Motor neuron (in vitro differentiated cells): Measurements from ENCODE around the gene PAK5. TPM values are rescaled to one million over a fixed set of nuclear protein-coding genes. Genes with fewer than 3 reads are reported as not detected.

ENCODE experiments used
- ATAC-seq, 8 experiments: fragments of 200-7000 bp; cut with Tn5 transposase; replicated peaks in 6 of 8; 2 replicates each; pipeline ENCODE4 v1.8.0; 2021; ENCODE audit warnings: mild to moderate bottlenecking in 8 of 8, moderate library complexity in 8 of 8
- H3K27ac ChIP-seq, 2 donors: fragments of 250-450 bp; sonication (Bioruptor Pico); 2 replicates each; pipeline ENCODE4 v1.9.0; 2021; ENCODE audit warnings: antibody characterized with exemption in 2 of 2, mild to moderate bottlenecking in 2 of 2, moderate library complexity in 1 of 2
- H3K4me1 ChIP-seq, 2 donors: fragments of 250-450 bp; sonication (Bioruptor Pico); replicated peaks in 1 of 2; 2 replicates each; pipeline ENCODE4 v1.6.1; 2021; ENCODE audit warnings: antibody characterized with exemption in 2 of 2, mild to moderate bottlenecking in 2 of 2, moderate library complexity in 1 of 2
- H3K4me3 ChIP-seq, 5 donors: fragments of 250-450 bp; sonication (Bioruptor Pico); 2 replicates each; pipeline ENCODE4 v1.9.0; 2021; ENCODE audit warnings: antibody characterized with exemption in 5 of 5, mild to moderate bottlenecking in 5 of 5, moderate library complexity in 4 of 5
- WGBS, 10 experiments: fragments of 450-650 bp; shearing (Covaris generic); methylation state at CpG; one replicate each; pipeline ENCODE4 v1.0.0; 2022; 5-methylcytosine and 5-hydroxymethylcytosine counted together
- in situ Hi-C, 9 experiments: fragments of 400-800 bp; cut with MboI; loops; one replicate each; pipeline ENCODE4 v1.15.0; 2021; ENCODE audit warnings: low sequenced_read_pairs in 9 of 9, low pct_unique_long_range_greater_than_20kb in 2 of 9; ENCODE audit not compliant: unreplicated experiment in 9 of 9
- total RNA-seq, 8 experiments: library from RNA; unstranded; fragments of 300-600 nt; gene quantifications; 2 replicates each; pipeline versions ENCODE4 v1.2.3 to v1.2.4, GENCODE V29; 2022

Gene PAK5
- total RNA-seq, 8 experiments from 2014 or later, result 2.7 to 20.0 (median 12.5) TPM

GRCh38 chr20:9581509-9581908, 257.4 kb downstream of the PAK5 start:
- Histone ChIP-seq H3K4me3 (no peak overlapping the region), H3K27ac (no peak overlapping the region), H3K4me1 (peaks cover 0 to 35% of the 10 kb centered on the region in 2 donors)
- in situ Hi-C loops, result loop anchor here in 1 of 9 experiments (25.0 kb wide), 1 partner anchor 819 kb away; no protein-coding TSS in a partner anchor
- 71 to 100% (median 93%) methylated on average over 1 to 4 of the region's 4 CpGs; no CpG with 5 or more reads in 1 of the 10 experiments for WGBS, 10 experiments
- ATAC-seq, result no peak

GRCh38 chr20:9578594-9578993, 260.3 kb downstream of the PAK5 start:
- no peak overlapping the region for H3K27ac ChIP-seq
- in situ Hi-C loops, result loop anchor here in 1 of 9 experiments (25.0 kb wide), 1 partner anchor 816 kb away; no protein-coding TSS in a partner anchor
- no peak for ATAC-seq
- no peak overlapping the region for H3K4me3 ChIP-seq
- WGBS, 10 experiments, result 25 to 100% (median 95%) methylated on average over 1 to 2 of the region's 2 CpGs; no CpG with 5 or more reads in 2 of the 10 experiments
- peaks cover 19 to 49% of the 10 kb centered on the region in 2 donors for H3K4me1 ChIP-seq

GRCh38 chr20:9577397-9577796, 261.5 kb downstream of the PAK5 start:
- in situ Hi-C loops, result loop anchor here in 1 of 9 experiments (25.0 kb wide), 1 partner anchor 815 kb away; no protein-coding TSS in a partner anchor
- peaks cover 31 to 52% of the 10 kb centered on the region in 2 donors for H3K4me1 ChIP-seq
- ATAC-seq, result no peak
- no peak overlapping the region for H3K4me3 ChIP-seq
- 20 to 100% (median 80%) methylated on average over 1 to 7 of the region's 7 CpGs; no CpG with 5 or more reads in 1 of the 10 experiments for WGBS, 10 experiments
- no peak overlapping the region for H3K27ac ChIP-seq

GRCh38 chr20:9576695-9577094, 262.2 kb downstream of the PAK5 start:
- peaks cover 37 to 59% of the 10 kb centered on the region in 2 donors for H3K4me1 ChIP-seq
- peak overlapping the region in 1 of 2 donors; percentile 4 for H3K27ac ChIP-seq
- 0 to 100% (median 86%) methylated on average over 1 to 4 of the region's 4 CpGs; no CpG with 5 or more reads in 4 of the 10 experiments for WGBS, 10 experiments
- H3K4me3 ChIP-seq, result no peak overlapping the region
- in situ Hi-C loops, result loop anchor here in 1 of 9 experiments (25.0 kb wide), 1 partner anchor 814 kb away; no protein-coding TSS in a partner anchor
- ATAC-seq, result no peak

GRCh38 chr20:9575836-9576235, 263.0 kb downstream of the PAK5 start:
- H3K4me1 ChIP-seq, result peaks cover 43 to 68% of the 10 kb centered on the region in 2 donors
- in situ Hi-C loops, result loop anchor here in 1 of 9 experiments (25.0 kb wide), 1 partner anchor 814 kb away; no protein-coding TSS in a partner anchor
- 29 to 100% (median 69%) methylated on average over 1 of the region's 1 CpG; no CpG with 5 or more reads in 6 of the 10 experiments for WGBS, 10 experiments
- ATAC-seq, result no peak
- peak overlapping the region in 1 of 2 donors; percentile 79 for H3K27ac ChIP-seq
- H3K4me3 ChIP-seq, result no peak overlapping the region

GRCh38 chr20:9574776-9575175, 264.1 kb downstream of the PAK5 start:
- 0 to 86% (median 17%) methylated on average over 1 to 3 of the region's 3 CpGs; no CpG with 5 or more reads in 2 of the 10 experiments for WGBS, 10 experiments
- in situ Hi-C loops, result loop anchor here in 2 of 9 experiments (25.0 kb wide), 1 partner anchor 812 kb away; no protein-coding TSS in a partner anchor
- Histone ChIP-seq H3K4me3 (no peak overlapping the region), H3K4me1 (peaks cover 48 to 77% of the 10 kb centered on the region in 2 donors), H3K27ac (peak overlapping the region; percentile 70 to 79)
- peak in 2 of 8 experiments; percentile 1 to 3 for ATAC-seq

GRCh38 chr20:9574181-9574580, 264.7 kb downstream of the PAK5 start:
- in situ Hi-C loops, result loop anchor here in 1 of 9 experiments (25.0 kb wide), 1 partner anchor 812 kb away; no protein-coding TSS in a partner anchor
- Histone ChIP-seq H3K27ac (peak overlapping the region; percentile 70 to 79), H3K4me1 (peaks cover 48 to 77% of the 10 kb centered on the region in 2 donors), H3K4me3 (peak overlapping the region in 2 of 5 donors; percentile 8 to 16)
- ATAC-seq, result peak in 5 of 8 experiments; percentile 7 to 52 (median 47)
- 0 to 74% (median 9%) methylated on average over 1 to 7 of the region's 7 CpGs; no CpG with 5 or more reads in 3 of the 10 experiments for WGBS, 10 experiments

- ATAC-seq, result peak in 5 of 8 experiments; percentile 72 to 77 (median 73)
- Histone ChIP-seq H3K4me1 (peaks cover 48 to 77% of the 10 kb centered on the region in 2 donors), H3K4me3 (peak overlapping the region in 2 of 5 donors; percentile 8 to 16), H3K27ac (peak overlapping the region; percentile 70 to 79)
- WGBS, 10 experiments, result 0 to 67% (median 7%) methylated on average over 5 to 7 of the region's 13 CpGs; no CpG with 5 or more reads in 2 of the 10 experiments
- in situ Hi-C loops, result loop anchor here in 1 of 9 experiments (25.0 kb wide), 1 partner anchor 811 kb away; no protein-coding TSS in a partner anchor
Measured at GRCh38 chr20:9573335-9574151, 265.3 kb downstream of the PAK5 start.

- WGBS, 10 experiments, result 0% methylated on average over 1 to 2 of the region's 2 CpGs; no CpG with 5 or more reads in 2 of the 10 experiments
- peaks cover 48 to 81% of the 10 kb centered on the region in 2 donors for H3K4me1 ChIP-seq
- H3K4me3 ChIP-seq, result no peak overlapping the region
- H3K27ac ChIP-seq, result peak overlapping the region; percentile 70 to 79
- in situ Hi-C loops, result loop anchor here in 1 of 9 experiments (25.0 kb wide), 1 partner anchor 810 kb away; no protein-coding TSS in a partner anchor
- peak in 6 of 8 experiments; percentile 34 to 64 (median 56) for ATAC-seq
Measured at GRCh38 chr20:9572670-9573069, 266.2 kb downstream of the PAK5 start.

- Histone ChIP-seq H3K4me3 (no peak overlapping the region), H3K4me1 (peaks cover 48 to 80% of the 10 kb centered on the region in 2 donors), H3K27ac (peak overlapping the region in 1 of 2 donors; percentile 79)
- WGBS, 10 experiments, result 0 to 58% (median 10%) methylated on average over 1 to 2 of the region's 3 CpGs; no CpG with 5 or more reads in 4 of the 10 experiments
- ATAC-seq, result no peak
- in situ Hi-C loops, result loop anchor here in 1 of 9 experiments (25.0 kb wide), 1 partner anchor 809 kb away; no protein-coding TSS in a partner anchor
Measured at GRCh38 chr20:9571783-9572182, 267.1 kb downstream of the PAK5 start.

- Histone ChIP-seq H3K4me1 (peaks cover 48 to 68% of the 10 kb centered on the region in 2 donors), H3K27ac (no peak overlapping the region), H3K4me3 (no peak overlapping the region)
- ATAC-seq, result no peak
- in situ Hi-C loops, result loop anchor here in 1 of 9 experiments (25.0 kb wide), 1 partner anchor 808 kb away; no protein-coding TSS in a partner anchor
- WGBS, 10 experiments, result 0 to 100% (median 67%) methylated on average over 1 to 2 of the region's 2 CpGs; no CpG with 5 or more reads in 1 of the 10 experiments
Measured at GRCh38 chr20:9570612-9571011, 268.3 kb downstream of the PAK5 start.

- in situ Hi-C loops, result loop anchor here in 1 of 9 experiments (25.0 kb wide), 1 partner anchor 805 kb away; no protein-coding TSS in a partner anchor
- H3K4me1 ChIP-seq, result peaks cover 14 to 39% of the 10 kb centered on the region in 2 donors
- H3K4me3 ChIP-seq, result no peak overlapping the region
- ATAC-seq, result peak in 5 of 8 experiments; percentile 49 to 97 (median 71)
- no peak overlapping the region for H3K27ac ChIP-seq
- WGBS, 10 experiments, result 27 to 100% (median 80%) methylated on average over 1 of the region's 1 CpG; no CpG with 5 or more reads in 5 of the 10 experiments
Measured at GRCh38 chr20:9566977-9567376, 271.9 kb downstream of the PAK5 start.
